Thymus (tissue), 14 donors: ENCODE measurements around the gene PROKR1. TPM values are rescaled to one million over a fixed set of nuclear protein-coding genes. Genes with fewer than 3 reads are reported as not detected.
"Not testable (repeated sequence)": the region's sequence is repeated elsewhere in the genome, so short reads cannot be mapped to it uniquely, and the experiment has no call there.

ENCODE experiments used
- DNase-seq, 9 donors: peaks; one replicate each; pipeline ENCODE4 v3.0.0-alpha.2; 2013; ENCODE audit warnings: low spot score in 9 of 9, low read depth in 6 of 9, missing footprints in 1 of 9
- H3K27ac ChIP-seq, 2 donors: one replicate each; pipeline ENCODE4 v1.5.1; 2013; ENCODE audit warnings: control low read depth in 1 of 2, low read depth in 1 of 2, low read length in 1 of 2, mild to moderate bottlenecking in 1 of 2, moderate library complexity in 1 of 2
- H3K27me3 ChIP-seq, 2 donors: one replicate each; pipeline ENCODE4 v1.5.1; 2013; ENCODE audit warnings: low read length in 1 of 2; ENCODE audit not compliant: control insufficient read depth in 2 of 2, insufficient read depth in 1 of 2
- H3K36me3 ChIP-seq, 2 donors: one replicate each; pipeline ENCODE4 v1.5.1; 2013; ENCODE audit warnings: low read length in 1 of 2, mild to moderate bottlenecking in 1 of 2, moderate library complexity in 1 of 2; ENCODE audit not compliant: control insufficient read depth in 2 of 2, insufficient read depth in 2 of 2
- H3K4me1 ChIP-seq, 2 donors: one replicate each; pipeline ENCODE4 v1.5.1; 2013; ENCODE audit warnings: low read length in 2 of 2; ENCODE audit not compliant: control insufficient read depth in 2 of 2, insufficient read depth in 2 of 2
- H3K4me3 ChIP-seq, 2 donors: one replicate each; pipeline ENCODE4 v1.5.1; 2013; ENCODE audit warnings: low read length in 2 of 2, control low read depth in 1 of 2, mild to moderate bottlenecking in 1 of 2
- H3K9me3 ChIP-seq, 2 donors: one replicate each; pipeline ENCODE4 v1.5.1; 2013; ENCODE audit warnings: low read length in 1 of 2, mild to moderate bottlenecking in 1 of 2; ENCODE audit not compliant: control insufficient read depth in 2 of 2, insufficient read depth in 1 of 2
- WGBS: extraction: QIAGEN DNeasy Blood & Tissue Kit; methylation state at CpG from one replicate; pipeline ENCODE4 v1.1.7; 2013; 5-methylcytosine and 5-hydroxymethylcytosine counted together
- long read RNA-seq, 10 donors: transcript quantifications; one replicate each; lab custom pipeline, GENCODE V29; 2026
- polyA plus RNA-seq: library from polyadenylated mRNA; stranded (reverse); fragments of 200-250 nt; gene quantifications from one replicate; pipeline ENCODE4 v1.2.3, GENCODE V29; 2013
- total RNA-seq: library from RNA; stranded (reverse); fragments of 120-200 nt; gene quantifications from one replicate; pipeline ENCODE4 v1.2.4, GENCODE V29; 2013
- donor health status: healthy.

Gene PROKR1
- 0.05 TPM for total RNA-seq
- polyA plus RNA-seq: 0.07 TPM
- long read RNA-seq, donor 1: 0 reads
- long read RNA-seq, donor 2: 0 reads
- long read RNA-seq, donor 3: 0 reads
- long read RNA-seq, donor 4: 0 reads
- long read RNA-seq, donor 5: 0 reads
- long read RNA-seq, donor 6: 0 reads
- long read RNA-seq, donor 7: 0 reads
- long read RNA-seq, donor 8: 0 reads
- long read RNA-seq, donor 9: 0 reads
- long read RNA-seq, donor 10: 0 reads

DNA sequence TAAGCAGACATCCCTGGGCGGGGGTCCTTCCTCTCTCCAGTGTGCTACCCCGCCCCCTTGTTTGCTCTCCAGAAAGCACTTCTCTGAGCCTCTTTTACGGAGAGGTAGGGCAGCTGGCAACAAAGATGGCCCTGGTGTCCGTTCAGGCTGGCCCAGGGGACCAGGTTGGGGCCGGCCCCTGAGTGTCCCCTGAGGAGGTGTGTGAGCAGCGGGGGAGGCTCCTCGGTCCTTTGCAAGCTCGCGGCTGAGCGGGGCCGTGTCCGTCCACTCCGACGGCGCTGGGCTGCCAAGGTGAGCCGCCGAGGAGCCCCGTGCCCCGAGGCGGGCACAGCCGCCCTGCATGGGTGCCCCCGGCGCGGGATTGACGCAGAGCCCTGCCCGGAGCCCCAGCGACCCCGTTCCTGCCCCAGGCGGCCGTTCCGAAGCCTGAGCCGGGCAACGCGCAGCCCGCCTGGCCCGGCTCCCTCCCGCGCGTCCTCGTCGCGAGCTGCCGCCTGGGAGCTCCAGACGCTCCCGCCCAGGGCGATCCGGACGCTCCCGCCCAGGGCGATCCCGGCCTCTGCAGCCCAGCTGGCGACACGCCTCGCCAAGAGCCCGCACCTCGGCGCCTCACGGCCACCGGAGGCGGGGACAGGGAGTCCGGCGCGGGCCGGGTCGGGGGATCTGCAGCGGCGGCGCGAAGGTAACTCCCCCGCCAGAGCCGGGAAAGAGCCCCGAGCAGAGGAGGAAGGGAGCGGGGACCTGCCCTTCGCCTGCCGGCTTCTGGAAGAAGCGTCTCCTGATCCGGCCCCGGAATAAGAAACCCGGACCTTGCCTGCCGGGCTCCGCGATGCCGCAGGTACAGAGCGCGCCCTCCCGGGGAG, at the start of gene PROKR1:
TSS of gene PROKR1 (plus strand) at position 569 of the 863 bp plus-strand sequence. CDS start 2,243 bp downstream, outside the sequence.
- no peaks in the 10 kb centered on the region for H3K36me3 ChIP-seq
- H3K4me3 ChIP-seq: peak within 1 kb of the TSS in 1 of 2 donors; percentile 28
- H3K9me3 ChIP-seq: peaks cover 1 to 4% of the 10 kb centered on the region in 2 donors
- 5% methylated on average over 86 of the region's 86 CpGs for WGBS
- H3K4me1 ChIP-seq: peaks cover 0 to 3% of the 10 kb centered on the region in 2 donors
- peak in 1 of 9 donors; percentile 6 for DNase-seq
- no peak within 1 kb of the TSS for H3K27ac ChIP-seq
- peaks cover 40 to 47% of the 10 kb centered on the region in 2 donors for H3K27me3 ChIP-seq

DNA sequence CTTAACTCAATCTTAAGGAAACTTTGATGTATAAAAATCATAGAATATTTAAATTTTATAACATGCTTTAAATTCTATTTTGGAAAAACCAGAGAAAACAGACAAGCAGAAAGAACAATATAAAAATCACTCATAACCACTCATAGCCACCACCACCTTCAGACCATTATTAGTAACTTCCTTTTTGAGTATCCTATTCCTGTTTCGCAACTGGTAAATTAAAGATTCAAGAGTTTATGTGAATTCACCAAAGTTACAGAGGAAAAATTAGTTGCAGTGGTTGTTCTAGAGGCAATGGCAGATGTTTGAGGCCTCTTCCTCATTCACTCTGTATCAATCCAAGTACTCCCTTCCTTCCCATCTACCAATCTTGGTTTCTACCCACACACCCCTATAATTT, 49.3 kb upstream of the PROKR1 start:
- Histone ChIP-seq H3K9me3 (no peaks in the 10 kb centered on the region), H3K4me1 (no peaks in the 10 kb centered on the region), H3K4me3 (no peak overlapping the region), H3K36me3 (no peaks in the 10 kb centered on the region), H3K27ac (no peak overlapping the region), H3K27me3 (no peaks in the 10 kb centered on the region)
- no peak for DNase-seq
- 97% methylated on average over 1 of the region's 1 CpG for WGBS

DNA sequence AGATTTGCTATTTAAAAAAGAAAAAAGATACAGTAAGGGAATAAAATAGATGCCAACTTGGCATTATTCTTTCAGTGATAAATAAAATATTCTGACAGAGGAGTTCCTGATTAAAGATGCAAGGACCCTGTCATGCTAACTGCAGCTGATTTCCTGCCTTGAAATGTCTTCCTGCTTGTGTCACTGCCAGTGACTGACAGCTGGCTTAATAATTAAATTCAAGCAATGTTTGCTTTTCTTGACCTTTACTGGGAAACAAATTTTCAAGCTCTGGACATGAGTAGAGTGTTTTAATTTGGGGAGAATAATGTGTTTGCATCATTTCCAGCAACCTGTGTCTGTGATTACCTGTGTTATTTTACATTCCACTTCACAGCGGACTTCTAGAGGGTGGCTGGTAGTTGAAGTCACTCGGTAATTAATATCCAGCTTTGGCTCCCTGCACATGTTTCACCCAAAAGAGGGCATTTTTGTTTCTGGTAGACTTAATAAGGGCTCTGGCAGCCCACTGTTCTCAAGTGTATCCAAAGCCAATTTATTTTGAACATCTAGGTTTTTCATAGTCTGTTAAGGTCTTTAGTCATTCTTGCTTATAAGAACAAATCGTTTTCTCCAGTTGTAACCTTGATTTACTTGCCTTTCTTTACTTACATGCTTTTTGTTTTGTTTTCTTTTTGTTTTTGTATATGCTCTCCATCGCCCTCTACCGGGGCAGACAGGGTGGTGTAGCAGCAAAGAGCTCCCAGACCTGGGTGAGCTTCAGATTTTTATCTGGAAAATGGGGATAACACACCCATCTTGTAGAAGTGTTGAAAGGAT, 48.5 kb upstream of the PROKR1 start:
- Histone ChIP-seq H3K27ac (no peak overlapping the region), H3K36me3 (no peaks in the 10 kb centered on the region), H3K4me3 (no peak overlapping the region), H3K27me3 (no peaks in the 10 kb centered on the region), H3K9me3 (no peaks in the 10 kb centered on the region), H3K4me1 (no peaks in the 10 kb centered on the region)
- 42% methylated on average over 5 of the region's 5 CpGs for WGBS
- DNase-seq: peak; percentile 3 to 62 (median 37)

DNA sequence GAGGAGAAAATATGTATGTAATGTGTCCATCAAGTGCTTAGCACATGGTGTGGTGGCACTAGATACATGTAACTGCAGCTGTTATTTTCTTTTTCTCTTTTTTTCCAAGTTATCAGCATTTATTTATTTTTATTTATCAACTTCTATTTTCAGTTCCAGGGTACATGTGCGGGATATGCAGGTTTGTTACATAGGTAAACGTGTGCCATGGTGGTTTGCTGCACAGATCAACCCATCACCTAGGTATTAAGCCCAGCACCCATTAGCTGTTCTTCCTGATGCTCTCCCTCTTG, 47.9 kb upstream of the PROKR1 start:
- H3K4me1 ChIP-seq, H3K4me3 ChIP-seq, H3K27ac ChIP-seq, H3K9me3 ChIP-seq, DNase-seq, H3K27me3 ChIP-seq, H3K36me3 ChIP-seq: not testable (repeated sequence)
- 95% methylated on average over 2 of the region's 2 CpGs for WGBS

DNA sequence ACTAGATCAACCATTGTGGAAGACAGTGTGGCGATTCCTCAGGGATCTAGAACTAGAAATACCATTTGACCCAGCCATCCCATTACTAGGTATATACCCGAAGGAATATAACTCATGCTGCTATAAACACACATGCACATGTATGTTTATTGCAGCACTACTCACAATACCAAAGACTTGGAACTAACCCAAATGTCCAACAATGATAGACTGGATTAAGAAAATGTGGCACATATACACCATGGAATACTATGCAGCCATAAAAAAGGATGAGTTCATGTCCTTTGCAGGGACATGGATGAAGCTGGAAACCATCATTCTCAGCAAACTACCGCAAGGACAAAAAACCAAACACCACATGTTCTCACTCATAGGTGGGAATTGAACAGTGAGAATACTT, 42.9 kb upstream of the PROKR1 start:
- not testable (repeated sequence) for DNase-seq, H3K27ac ChIP-seq, H3K36me3 ChIP-seq, H3K4me3 ChIP-seq, H3K4me1 ChIP-seq, H3K9me3 ChIP-seq, H3K27me3 ChIP-seq
- WGBS: 96% methylated on average over 3 of the region's 3 CpGs

DNA sequence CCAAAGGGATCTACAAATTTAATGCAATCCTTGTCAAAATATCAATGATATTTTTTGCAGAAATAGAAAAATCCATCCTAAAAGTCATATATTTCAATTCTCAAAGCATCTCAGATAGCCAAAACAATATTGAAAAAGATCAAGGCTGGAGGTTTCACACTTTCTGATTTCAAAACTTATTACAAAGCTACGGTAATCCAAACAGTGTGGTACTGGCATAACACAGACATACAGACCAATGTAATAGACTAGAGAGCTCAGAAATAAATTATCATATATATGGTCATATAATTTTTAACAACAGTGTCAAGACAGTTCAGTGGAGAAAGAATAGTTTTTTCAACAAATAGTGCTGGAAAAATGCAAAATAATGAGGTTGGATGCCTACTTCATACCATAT, 40.3 kb upstream of the PROKR1 start:
- 99% methylated on average over 1 of the region's 1 CpG for WGBS

DNA sequence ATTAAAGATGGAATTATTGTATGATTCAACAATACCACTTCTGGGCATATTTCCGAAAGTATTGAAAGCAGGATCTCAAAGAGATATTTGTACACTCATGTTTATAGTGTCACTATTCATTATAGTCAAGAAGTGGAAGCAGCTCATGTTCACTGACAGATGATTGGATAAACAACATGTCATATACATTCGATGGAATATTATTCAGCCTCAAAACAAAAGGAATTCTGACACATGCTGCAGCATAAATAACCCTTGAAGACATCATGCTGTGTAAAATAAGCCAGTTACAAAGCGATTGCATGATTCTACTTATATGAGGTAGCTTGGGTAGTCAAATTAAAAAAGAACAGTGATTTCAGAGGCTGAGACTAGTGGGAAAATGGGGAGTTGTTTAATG, 39.3 kb upstream of the PROKR1 start:
- DNase-seq: no peak
- no peaks in the 10 kb centered on the region for H3K27me3 ChIP-seq
- no peak overlapping the region for H3K27ac ChIP-seq
- no peaks in the 10 kb centered on the region for H3K36me3 ChIP-seq
- WGBS: 97% methylated on average over 3 of the region's 3 CpGs
- no peaks in the 10 kb centered on the region for H3K9me3 ChIP-seq
- H3K4me1 ChIP-seq: no peaks in the 10 kb centered on the region
- no peak overlapping the region for H3K4me3 ChIP-seq

More for the DNA sequence above, 40.3 kb upstream of the PROKR1 start:
- H3K27me3 ChIP-seq: no peaks in the 10 kb centered on the region
- H3K4me3 ChIP-seq: no peak overlapping the region
- H3K36me3 ChIP-seq: no peaks in the 10 kb centered on the region
- no peak for DNase-seq
- H3K27ac ChIP-seq: no peak overlapping the region
- H3K9me3 ChIP-seq: no peaks in the 10 kb centered on the region
- no peaks in the 10 kb centered on the region for H3K4me1 ChIP-seq

DNA sequence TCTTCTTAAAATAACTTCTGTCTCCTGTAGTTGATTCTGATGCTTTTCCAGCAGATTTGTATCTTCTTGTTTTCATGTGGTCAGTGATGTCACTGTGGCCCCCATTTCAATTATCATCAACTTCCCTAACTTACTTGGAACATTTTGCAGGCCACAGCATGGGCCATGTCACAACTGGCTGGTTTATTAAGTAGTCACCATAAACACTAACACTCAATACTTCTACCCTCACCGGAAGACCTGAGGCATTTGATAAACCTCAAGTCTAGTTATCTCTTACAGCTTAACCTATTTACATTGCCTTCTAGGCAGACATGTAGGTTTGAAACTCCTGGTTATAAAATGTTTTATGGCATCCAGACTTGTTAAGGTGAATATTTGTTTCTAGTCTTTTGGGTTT, 37.4 kb upstream of the PROKR1 start:
- H3K27me3 ChIP-seq: no peaks in the 10 kb centered on the region
- no peak for DNase-seq
- no peaks in the 10 kb centered on the region for H3K4me1 ChIP-seq
- H3K27ac ChIP-seq: no peak overlapping the region
- WGBS: 96% methylated on average over 1 of the region's 1 CpG
- no peaks in the 10 kb centered on the region for H3K36me3 ChIP-seq
- H3K9me3 ChIP-seq: no peaks in the 10 kb centered on the region
- no peak overlapping the region for H3K4me3 ChIP-seq

DNA sequence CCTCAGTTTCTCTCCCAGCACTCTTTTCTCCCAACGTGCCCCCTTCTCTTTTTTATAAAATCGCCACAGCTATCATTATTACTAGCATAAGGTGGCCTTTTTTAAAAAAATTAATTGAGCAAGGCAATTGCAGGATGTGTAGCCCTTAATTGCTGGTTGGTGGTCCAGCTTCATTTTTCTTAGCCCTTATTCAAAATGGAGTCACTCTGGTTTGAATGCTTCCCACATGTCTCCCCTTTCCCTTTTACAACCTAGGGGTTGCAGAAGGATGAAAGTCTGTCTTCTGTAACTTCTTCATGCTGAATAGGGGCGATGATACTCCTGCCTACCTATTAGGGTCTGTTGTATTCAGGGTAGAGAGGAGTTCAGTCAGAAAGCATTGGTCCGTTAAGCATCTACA, 36.6 kb upstream of the PROKR1 start:
- Histone ChIP-seq H3K4me1 (no peaks in the 10 kb centered on the region), H3K9me3 (no peaks in the 10 kb centered on the region), H3K36me3 (no peaks in the 10 kb centered on the region), H3K27ac (no peak overlapping the region), H3K4me3 (no peak overlapping the region), H3K27me3 (no peaks in the 10 kb centered on the region)
- WGBS: 96% methylated on average over 4 of the region's 4 CpGs
- no peak for DNase-seq
